ENCODE measurements around the gene SYT13. TPM values are rescaled to one million over a fixed set of nuclear protein-coding genes. Genes with fewer than 3 reads are reported as not detected.

The SYT13 gene
- polyA plus RNA-seq, 3 donors: 10.5 to 14.4 (median 11.5) TPM

DNA sequence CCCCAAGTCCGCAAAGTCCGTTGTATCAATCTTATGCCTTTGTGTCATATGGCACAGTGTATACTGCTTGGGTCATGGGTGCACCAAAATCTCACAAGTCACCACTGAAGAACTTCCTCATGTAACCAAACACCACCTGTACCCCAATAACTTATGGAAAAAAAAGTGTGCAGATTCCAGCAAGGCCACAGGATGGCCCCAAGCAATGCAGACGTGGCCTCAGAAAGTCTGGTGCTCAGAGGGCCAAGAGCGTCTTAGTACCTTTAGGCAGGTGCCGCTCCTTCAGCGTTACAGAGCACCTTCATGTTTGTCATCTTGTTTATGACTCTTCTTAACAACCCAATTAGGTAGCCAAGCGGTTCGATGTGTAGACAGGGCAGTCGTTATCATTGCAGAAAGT, 74.4 kb downstream of the SYT13 start:
- no peak for DNase-seq (ENCODE audit: extremely low read depth in 1 of 11, low read depth in 9 of 11, low spot score in 4 of 11)

DNA sequence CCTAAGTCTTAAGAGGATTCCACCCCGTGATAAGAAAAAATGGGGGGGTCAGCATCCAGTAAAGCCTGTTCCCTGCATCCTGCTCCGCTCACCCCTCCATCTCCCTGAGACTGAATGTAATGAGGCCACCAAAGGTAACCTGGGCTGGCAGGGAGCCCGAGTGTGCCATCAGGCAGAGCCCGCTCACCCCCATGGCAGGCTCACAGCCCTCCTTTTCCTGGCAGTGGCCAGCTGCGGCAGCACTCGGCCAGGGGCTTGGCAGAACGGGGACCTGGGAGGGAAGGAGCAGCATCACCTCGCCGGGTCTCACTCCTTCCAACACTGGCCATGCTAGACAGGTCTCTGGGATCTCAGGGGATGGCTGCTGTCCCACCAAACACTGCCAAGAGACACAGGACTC, 75.3 kb downstream of the SYT13 start:
- no peak for DNase-seq (ENCODE audit: extremely low read depth in 1 of 11, low read depth in 9 of 11, low spot score in 4 of 11)

DNA sequence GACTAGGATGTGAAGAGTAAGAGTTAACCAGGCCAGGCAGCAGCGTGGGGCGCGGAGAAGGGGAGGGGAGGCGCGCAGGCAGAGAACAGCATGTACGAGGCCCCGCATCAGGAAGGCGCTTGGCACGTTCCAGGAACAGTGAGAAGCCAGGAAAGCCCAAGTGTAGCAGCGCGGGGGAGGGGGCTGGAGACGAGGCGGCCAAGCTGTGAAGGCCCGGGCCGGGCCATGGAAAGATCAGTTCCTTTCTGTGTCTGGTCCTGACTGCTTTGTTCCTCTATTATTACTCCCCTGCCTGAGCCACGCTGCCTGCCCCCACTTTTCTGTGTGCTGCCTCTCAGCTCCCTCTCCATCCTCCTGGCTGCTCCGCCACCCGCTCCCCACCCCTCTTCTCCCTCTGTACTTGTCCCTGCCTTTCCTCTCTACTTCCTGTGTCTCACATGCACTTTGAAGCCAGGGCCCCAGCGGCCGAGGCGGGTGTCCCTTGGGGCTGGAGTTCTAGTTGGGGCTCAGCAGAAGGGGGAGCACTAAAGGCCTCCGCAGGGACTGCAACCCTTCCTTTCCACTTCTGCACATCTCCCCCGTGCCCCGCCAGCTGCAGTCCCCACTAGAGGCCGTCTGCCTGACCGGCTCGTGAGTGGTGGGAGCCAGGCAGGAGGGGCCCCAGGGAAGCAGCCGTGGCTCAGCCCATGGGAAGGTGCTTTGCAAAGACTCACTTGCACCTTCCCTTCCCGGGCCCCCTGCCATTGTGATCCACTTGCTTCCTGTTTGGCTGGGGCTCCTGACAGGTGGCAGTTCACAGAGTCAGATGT, 76.0 kb downstream of the SYT13 start:
- peak; percentile 55 to 86 (median 78) for DNase-seq (ENCODE audit: extremely low read depth in 1 of 11, low read depth in 9 of 11, low spot score in 4 of 11)

- peak in 2 of 11 donors; percentile 6 to 13 for DNase-seq (ENCODE audit: extremely low read depth in 1 of 11, low read depth in 9 of 11, low spot score in 4 of 11)
Observed at GRCh38 chr11:45209000-45209879, 76.9 kb downstream of the SYT13 start.

GRCh38 chr11:45208135-45208534, 78.0 kb downstream of the SYT13 start:
- no peak for DNase-seq (ENCODE audit: extremely low read depth in 1 of 11, low read depth in 9 of 11, low spot score in 4 of 11)

- DNase-seq (ENCODE audit: extremely low read depth in 1 of 11, low read depth in 9 of 11, low spot score in 4 of 11): no peak
Observed at GRCh38 chr11:45205978-45206377, 80.2 kb downstream of the SYT13 start.

GRCh38 chr11:45204761-45205160, 81.4 kb downstream of the SYT13 start:
- no peak for DNase-seq (ENCODE audit: extremely low read depth in 1 of 11, low read depth in 9 of 11, low spot score in 4 of 11)

GRCh38 chr11:45193695-45194094, 92.4 kb downstream of the SYT13 start:
- no peak for DNase-seq (ENCODE audit: extremely low read depth in 1 of 11, low read depth in 9 of 11, low spot score in 4 of 11)

Other genes with a start within 250 kb of the SYT13 start
- 10 to 100 TPM; 19.8 to 26.1 (median 21.4) TPM for gene PRDM11, start 139.7 kb downstream of the SYT13 start, polyA plus RNA-seq (ENCODE audit: insufficient read length in 3 of 3)